Pons (tissue), 1 donor: ENCODE measurements around the gene KANSL2.
"Not testable (repeated sequence)": the region's sequence is repeated elsewhere in the genome, so short reads cannot be mapped to it uniquely, and the experiment has no call there.

Experiments used
- DNase-seq: peaks from one replicate; pipeline ENCODE4 v3.0.0-alpha.2; 2016; ENCODE audit warnings: low spot score

KANSL2 gene

DNA sequence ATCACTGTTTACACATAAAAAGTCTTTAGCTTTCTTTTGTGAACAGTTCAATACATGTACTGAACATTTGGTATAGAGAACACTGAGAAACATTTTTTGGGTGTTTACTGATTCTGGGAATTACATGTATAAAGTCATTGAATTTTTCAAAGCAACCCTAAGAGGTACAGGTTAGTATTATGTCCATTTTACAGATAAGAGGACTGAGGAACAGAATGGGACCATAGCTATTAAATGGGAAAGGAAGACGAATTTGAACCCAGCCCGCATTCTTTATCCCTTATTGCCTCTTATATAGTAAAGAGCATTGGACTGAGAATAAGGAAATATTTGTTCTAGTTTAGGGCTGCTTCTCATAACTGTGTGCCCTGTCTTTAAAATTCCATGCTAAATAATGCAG is 889 bp upstream of the KANSL2 start:
- DNase-seq = no peak

- DNase-seq = not testable (repeated sequence)
Measured at GRCh38 chr12:48682533-48682905, 481 bp upstream of the KANSL2 start.

- no peak for DNase-seq
Measured at GRCh38 chr12:48681399-48681709, 684 bp downstream of the KANSL2 start.

GRCh38 chr12:48680861-48681260 is 1.2 kb downstream of the KANSL2 start:
- no peak for DNase-seq

DNA sequence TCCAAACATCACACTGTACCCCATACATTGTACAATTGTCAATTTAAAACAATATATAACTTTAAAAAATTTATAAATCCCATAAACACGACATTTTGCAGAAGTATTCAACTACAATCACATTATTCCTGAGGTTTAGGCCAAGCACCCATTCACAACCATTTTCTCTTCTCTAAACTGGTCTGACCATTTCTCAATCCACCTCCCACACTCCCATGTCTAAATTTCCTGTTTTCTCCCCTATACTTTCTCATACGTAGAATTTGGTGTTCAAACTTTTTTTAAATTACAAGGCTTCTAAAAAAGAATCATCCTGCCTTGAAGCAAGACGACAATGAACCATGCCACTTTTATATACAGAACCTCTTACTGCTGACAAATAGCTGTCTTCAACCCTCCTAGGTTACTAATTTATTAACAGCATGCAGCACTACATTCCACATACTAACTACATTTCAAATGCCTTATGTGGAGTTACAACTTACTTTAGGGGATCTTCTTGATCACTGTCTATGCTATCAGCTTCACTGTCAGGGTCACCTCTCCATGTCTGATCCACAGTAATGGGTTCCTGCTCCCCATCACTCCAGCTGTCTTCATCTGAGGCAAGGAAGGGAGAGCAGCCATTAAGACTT is 3.4 kb downstream of the KANSL2 start:
- DNase-seq = no peak

GRCh38 chr12:48671231-48671856 is 10.7 kb downstream of the KANSL2 start:
- no peak for DNase-seq

GRCh38 chr12:48668996-48669395 is 13.0 kb downstream of the KANSL2 start:
- no peak for DNase-seq

GRCh38 chr12:48659863-48660262 is 22.2 kb downstream of the KANSL2 start:
- DNase-seq = no peak

GRCh38 chr12:48651681-48652080 is 30.4 kb downstream of the KANSL2 start:
- DNase-seq = no peak

DNA sequence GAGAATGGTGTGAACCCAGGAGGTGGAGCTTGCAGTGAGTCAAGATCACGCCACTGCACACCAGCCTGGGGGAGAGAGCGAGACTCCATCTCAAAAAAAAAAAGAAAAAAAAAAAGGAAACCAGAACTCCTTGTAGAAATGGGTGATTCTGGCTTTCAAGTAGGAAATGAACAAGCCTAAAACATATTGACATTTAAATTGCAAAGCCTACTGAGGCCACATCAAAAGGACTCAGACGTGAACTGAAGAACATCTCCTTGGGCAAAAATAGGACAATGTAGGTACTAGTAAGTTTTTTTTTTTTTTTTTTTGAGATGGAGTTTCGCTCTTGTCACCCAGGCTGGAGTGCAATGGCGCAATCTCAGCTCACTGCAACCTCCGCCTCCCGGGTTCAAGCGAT is 36.7 kb downstream of the KANSL2 start:
- not testable (repeated sequence) for DNase-seq

DNA sequence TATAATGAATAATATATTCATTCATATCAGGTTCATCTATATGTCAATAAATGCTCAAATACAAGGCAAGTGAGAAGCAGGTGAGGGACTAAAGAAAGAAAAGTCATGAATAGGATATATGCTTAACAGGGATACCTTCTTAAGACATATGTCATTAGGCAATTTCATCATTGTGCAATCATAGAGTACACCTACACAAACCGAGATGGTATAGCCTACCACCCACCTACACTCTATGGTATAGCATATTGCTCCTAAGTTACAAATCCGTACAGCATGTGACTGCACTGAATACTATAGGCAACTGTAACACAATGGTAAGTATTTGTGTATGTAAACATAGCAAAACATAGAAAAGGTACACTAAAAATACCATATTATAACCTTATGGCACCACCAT is 39.0 kb downstream of the KANSL2 start:
- DNase-seq = no peak

- DNase-seq = not testable (repeated sequence)
Measured at GRCh38 chr12:48641752-48642555, 40.1 kb downstream of the KANSL2 start.

DNA sequence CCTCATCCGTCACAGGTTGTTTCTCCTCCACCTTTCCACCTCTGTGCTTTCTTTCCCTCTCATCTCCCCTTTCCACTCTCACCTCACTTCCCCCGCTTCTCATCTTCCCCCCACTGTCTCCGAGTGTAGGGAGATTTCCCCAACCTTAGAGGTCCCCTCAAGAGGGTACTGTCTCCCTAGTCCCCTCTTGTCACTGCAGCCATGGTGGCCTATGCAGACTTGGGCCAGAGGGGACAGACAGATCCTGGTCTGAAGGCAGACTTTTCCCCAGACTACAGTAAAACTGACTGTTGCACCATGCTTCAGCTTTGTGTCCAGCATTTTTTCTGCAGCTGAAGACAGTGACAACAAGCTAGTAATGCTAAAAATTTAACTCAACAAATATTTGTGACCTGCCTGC is 41.2 kb downstream of the KANSL2 start:
- no peak for DNase-seq

- DNase-seq = no peak
Measured at GRCh38 chr12:48640428-48640827, 41.6 kb downstream of the KANSL2 start.

GRCh38 chr12:48631071-48631470 is 51.0 kb downstream of the KANSL2 start:
- no peak for DNase-seq

GRCh38 chr12:48630346-48630745 is 51.7 kb downstream of the KANSL2 start:
- DNase-seq = no peak

DNA sequence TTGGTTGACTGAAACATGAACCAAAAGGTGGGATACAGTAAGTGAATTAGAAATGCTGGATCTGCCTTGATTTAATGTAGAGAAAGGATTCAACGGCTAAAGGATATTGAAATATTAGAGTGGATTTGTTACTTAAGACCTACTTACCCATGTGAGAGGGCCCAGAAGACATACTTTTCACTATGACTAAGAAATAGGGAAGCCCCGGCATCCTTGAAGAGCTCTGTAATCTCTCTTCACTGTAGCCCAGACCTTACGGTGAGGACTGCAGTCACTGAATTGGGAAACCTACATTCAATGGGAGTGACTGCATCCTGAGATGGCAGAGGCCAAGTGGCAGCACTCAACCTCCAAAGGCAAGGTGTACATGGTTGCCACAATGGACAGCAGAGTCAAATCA is 52.5 kb downstream of the KANSL2 start:
- no peak for DNase-seq

DNA sequence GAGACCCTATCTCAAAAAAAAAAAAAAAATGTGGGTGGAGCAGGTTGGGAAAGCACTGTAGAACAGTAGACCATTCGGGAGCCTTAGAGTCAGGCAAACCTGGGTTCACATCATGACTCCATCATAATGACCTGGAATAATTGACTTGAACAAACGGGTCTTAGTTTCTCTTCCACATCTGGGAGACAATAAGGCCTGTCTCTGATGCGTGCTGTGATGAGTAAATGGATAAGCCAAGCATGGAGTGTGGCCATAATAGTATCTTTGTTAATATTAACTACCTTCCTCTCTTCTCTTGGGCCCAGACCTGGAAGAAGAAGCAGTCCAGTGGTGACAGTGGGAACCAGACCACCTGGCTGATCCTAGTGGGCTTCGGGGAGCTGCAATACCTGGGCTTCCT is 54.5 kb downstream of the KANSL2 start:
- no peak for DNase-seq

GRCh38 chr12:48622997-48623396 is 59.0 kb downstream of the KANSL2 start:
- DNase-seq = not testable (repeated sequence)

DNA sequence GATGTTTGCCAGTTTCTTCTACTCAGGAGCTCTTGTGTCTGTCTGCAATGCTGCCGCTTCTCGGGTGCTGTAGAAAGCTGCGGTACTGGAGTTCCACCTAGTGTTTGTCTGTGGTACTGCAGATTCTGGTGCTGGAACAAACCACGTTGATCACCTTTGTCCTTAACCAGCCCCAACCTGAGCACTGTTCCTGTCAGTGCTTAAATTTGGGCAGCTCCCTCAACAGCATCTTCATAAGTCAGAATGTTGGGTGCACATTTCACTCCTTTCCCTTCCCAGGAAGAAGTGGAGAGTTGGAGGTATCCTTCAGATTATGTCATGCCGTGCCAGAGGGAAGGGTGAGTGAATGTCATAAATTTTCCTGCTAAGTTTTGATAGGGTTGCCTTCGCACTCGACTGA is 63.5 kb downstream of the KANSL2 start:
- DNase-seq = peak; percentile 73

DNA sequence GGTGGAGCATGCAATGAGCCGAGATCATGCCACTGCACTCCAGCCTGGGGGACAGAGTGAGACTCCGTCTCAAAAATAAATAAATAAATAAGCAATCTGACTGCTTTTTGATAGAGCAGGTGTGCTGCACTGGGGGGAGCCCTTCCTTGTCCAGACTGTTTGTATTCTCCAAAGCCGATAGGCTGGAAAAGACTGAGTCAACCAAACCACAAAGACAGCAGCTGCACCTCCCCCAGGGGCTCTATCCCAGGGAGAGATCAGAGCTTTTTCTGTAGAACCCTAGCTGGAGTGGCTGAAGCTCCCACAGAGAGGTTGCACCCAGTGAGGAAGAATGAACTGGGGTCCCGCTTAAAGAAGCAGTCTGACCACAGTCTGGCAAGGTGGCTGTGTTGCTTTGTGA is 66.4 kb downstream of the KANSL2 start:
- no peak for DNase-seq

DNA sequence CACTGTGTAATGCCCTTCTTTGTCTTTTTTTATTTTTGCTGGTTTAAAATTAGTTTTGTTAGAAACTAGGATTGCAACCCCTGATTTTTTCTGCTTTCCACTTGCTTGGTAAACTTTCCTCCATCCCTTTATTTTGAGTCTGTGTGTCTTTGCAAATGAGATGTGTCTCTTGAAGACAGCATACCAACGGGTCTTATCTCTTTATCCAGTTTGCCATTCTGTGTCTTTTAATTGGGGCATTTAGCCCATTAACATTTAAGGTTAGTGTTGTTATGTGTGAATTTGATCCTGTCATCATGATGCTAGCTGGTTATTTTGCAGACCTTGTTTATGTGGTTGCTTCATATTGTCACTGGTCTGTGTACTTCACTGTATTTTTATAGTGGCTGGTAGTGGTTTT is 68.7 kb downstream of the KANSL2 start:
- DNase-seq = no peak
